Hepatocyte (in vitro differentiated cells): Measurements from ENCODE around the gene SLC39A11. TPM values are rescaled to one million over a fixed set of nuclear protein-coding genes. Genes with fewer than 3 reads are reported as not detected.

ENCODE experiments used
- DNase-seq: peaks from one replicate; pipeline ENCODE4 v3.0.0-alpha.2; 2016; ENCODE audit warnings: low spot score
- H2AFZ ChIP-seq: fragments of 200-600 bp; sonication (generic); 2 replicates; pipeline ENCODE4 v1.6.0; 2016; ENCODE audit warnings: antibody characterized with exemption, mild to moderate bottlenecking
- H3K27ac ChIP-seq: fragments of 200-600 bp; sonication (generic); 2 replicates; pipeline ENCODE4 v1.5.1; 2016; ENCODE audit warnings: mild to moderate bottlenecking
- H3K27me3 ChIP-seq: fragments of 200-600 bp; sonication (generic); 2 replicates; pipeline ENCODE4 v1.6.1; 2016
- H3K36me3 ChIP-seq: fragments of 200-600 bp; sonication (generic); replicated peaks from 2 replicates; pipeline ENCODE4 v1.5.1; 2016; ENCODE audit warnings: low read depth; ENCODE audit not compliant: insufficient read depth
- H3K4me1 ChIP-seq: fragments of 200-600 bp; sonication (generic); 2 replicates; pipeline ENCODE4 v1.5.1; 2016; ENCODE audit warnings: mild to moderate bottlenecking, moderate library complexity; ENCODE audit not compliant: insufficient read depth
- H3K4me2 ChIP-seq: fragments of 200-600 bp; sonication (generic); 2 replicates; pipeline ENCODE4 v1.6.0; 2016
- H3K4me3 ChIP-seq: fragments of 200-600 bp; sonication (generic); 2 replicates; pipeline ENCODE4 v1.5.1; 2016; ENCODE audit warnings: mild to moderate bottlenecking
- H3K79me2 ChIP-seq: fragments of 200-600 bp; sonication (generic); 2 replicates; pipeline ENCODE4 v1.6.0; 2017; ENCODE audit warnings: mild to moderate bottlenecking
- H3K9me2 ChIP-seq: fragments of 200-600 bp; sonication (generic); replicated peaks from 2 replicates; pipeline ENCODE4 v1.6.0; 2017; ENCODE audit warnings: mild to moderate bottlenecking; ENCODE audit not compliant: insufficient read depth
- H3K9me3 ChIP-seq: fragments of 200-600 bp; sonication (generic); 2 replicates; pipeline ENCODE4 v1.5.1; 2016; ENCODE audit warnings: low read depth, mild to moderate bottlenecking
- H4K20me1 ChIP-seq: fragments of 200-600 bp; sonication (generic); 2 replicates; pipeline ENCODE4 v1.6.0; 2016; ENCODE audit warnings: mild to moderate bottlenecking; ENCODE audit not compliant: insufficient read depth, poor library complexity, severe bottlenecking
- EZH2 ChIP-seq: fragments of 200-600 bp; sonication (generic); IDR thresholded peaks from 2 replicates; pipeline ENCODE4 v1.6.1; 2016; ENCODE audit warnings: antibody characterized with exemption, mild to moderate bottlenecking, borderline replicate concordance
- EZH2phosphoT487 ChIP-seq: fragments of 200-600 bp; sonication (generic); IDR thresholded peaks from one replicate; pipeline ENCODE4 v1.6.1; 2018; ENCODE audit warnings: antibody characterized with exemption, mild to moderate bottlenecking, low read depth, moderate library complexity; ENCODE audit not compliant: unreplicated experiment, severe bottlenecking
- WGBS: methylation state at CpG from one replicate; pipeline ENCODE4 v1.1.6; 2016; ENCODE audit warnings: low lambda C conversion rate; ENCODE audit errors: missing lambda C conversion rate; 5-methylcytosine and 5-hydroxymethylcytosine counted together
- polyA plus RNA-seq: library from polyadenylated mRNA; unstranded; fragments of >200 nt; fragmentation: Nextera tagmentation; extraction: Ambion mirVana; gene quantifications from 2 replicates; pipeline ENCODE4 v1.2.1, GENCODE V29; 2016
- total RNA-seq: library from RNA; depleted of rRNA; stranded (reverse); fragments of >200 nt; gene quantifications from 2 replicates; pipeline ENCODE4 v1.2.3, GENCODE V29; 2014
- TF ChIP-seq, protein P1 (sequence below): fragments of 200-600 bp; sonication (generic); IDR thresholded peaks from 2 replicates; pipeline ENCODE4 v1.5.1; 2016; ENCODE audit warnings: antibody characterized with exemption, mild to moderate bottlenecking; ENCODE audit not compliant: poor library complexity

SLC39A11 gene
- total and polyA plus RNA-seq, 2 experiments from 2014 or later: 37.7 to 39.1 TPM

- no peaks in the 10 kb centered on the region for H3K4me1 ChIP-seq
- H3K4me2 ChIP-seq: no peak overlapping the region
- no peaks in the 10 kb centered on the region for H3K9me3 ChIP-seq
- no peaks in the 10 kb centered on the region for H3K79me2 ChIP-seq
- H3K4me3 ChIP-seq: no peak overlapping the region
- H3K9me2 ChIP-seq: no peaks in the 10 kb centered on the region
- no peak for DNase-seq
- no peak overlapping the region for H3K27ac ChIP-seq
- no peaks in the 10 kb centered on the region for H3K27me3 ChIP-seq
- H2AFZ ChIP-seq: no peak overlapping the region
- no peaks in the 10 kb centered on the region for H4K20me1 ChIP-seq
- TF ChIP-seq, protein P1, sequence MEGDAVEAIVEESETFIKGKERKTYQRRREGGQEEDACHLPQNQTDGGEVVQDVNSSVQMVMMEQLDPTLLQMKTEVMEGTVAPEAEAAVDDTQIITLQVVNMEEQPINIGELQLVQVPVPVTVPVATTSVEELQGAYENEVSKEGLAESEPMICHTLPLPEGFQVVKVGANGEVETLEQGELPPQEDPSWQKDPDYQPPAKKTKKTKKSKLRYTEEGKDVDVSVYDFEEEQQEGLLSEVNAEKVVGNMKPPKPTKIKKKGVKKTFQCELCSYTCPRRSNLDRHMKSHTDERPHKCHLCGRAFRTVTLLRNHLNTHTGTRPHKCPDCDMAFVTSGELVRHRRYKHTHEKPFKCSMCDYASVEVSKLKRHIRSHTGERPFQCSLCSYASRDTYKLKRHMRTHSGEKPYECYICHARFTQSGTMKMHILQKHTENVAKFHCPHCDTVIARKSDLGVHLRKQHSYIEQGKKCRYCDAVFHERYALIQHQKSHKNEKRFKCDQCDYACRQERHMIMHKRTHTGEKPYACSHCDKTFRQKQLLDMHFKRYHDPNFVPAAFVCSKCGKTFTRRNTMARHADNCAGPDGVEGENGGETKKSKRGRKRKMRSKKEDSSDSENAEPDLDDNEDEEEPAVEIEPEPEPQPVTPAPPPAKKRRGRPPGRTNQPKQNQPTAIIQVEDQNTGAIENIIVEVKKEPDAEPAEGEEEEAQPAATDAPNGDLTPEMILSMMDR: no peak
- 63% methylated on average over 5 of the region's 5 CpGs for WGBS
- no peaks in the 10 kb centered on the region for H3K36me3 ChIP-seq
Observed at GRCh38 chr17:72970246-72970645, 122.2 kb downstream of the SLC39A11 start.

DNA sequence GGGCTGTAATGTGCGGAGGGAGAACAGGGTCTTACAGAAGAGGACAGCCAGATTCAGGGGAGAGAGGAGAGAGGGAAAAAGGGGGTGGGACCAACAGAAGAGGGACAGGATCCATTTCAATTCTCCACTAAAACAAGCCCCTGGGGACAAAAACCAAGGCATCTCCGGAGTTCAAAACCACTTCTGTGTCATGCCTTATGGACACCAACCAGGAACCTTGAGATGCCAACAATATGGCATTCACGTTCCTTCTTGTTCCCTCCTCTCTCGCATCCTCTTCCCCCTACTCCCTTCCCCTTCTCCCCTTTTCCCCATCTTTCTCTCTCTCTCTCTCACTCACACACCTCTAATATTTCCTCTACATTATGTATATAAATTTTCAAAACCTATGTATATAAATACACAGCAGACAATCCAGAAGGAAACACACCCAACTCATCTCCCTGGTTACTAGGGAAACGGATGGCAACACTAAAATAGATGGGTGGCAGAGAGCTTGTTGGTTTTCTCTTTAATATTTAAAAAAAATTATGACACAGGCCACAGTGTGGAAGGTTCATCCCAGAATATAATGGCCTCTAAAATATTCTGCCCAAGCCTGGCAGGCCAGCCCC lies 123.1 kb downstream of the SLC39A11 start:
- DNase-seq: no peak
- Histone ChIP-seq H2AFZ (no peak overlapping the region), H3K4me2 (no peak overlapping the region), H3K9me2 (no peaks in the 10 kb centered on the region), H3K27me3 (no peaks in the 10 kb centered on the region), H3K4me3 (no peak overlapping the region), H4K20me1 (no peaks in the 10 kb centered on the region), H3K27ac (no peak overlapping the region), H3K36me3 (no peaks in the 10 kb centered on the region), H3K9me3 (no peaks in the 10 kb centered on the region), H3K79me2 (no peaks in the 10 kb centered on the region), H3K4me1 (no peaks in the 10 kb centered on the region)
- WGBS: 92% methylated on average over 5 of the region's 5 CpGs
- TF ChIP-seq EZH2phosphoT487 (no peak), EZH2 (no peak)
- TF ChIP-seq, protein P1: no peak

GRCh38 chr17:72968798-72969197 lies 123.7 kb downstream of the SLC39A11 start:
- Histone ChIP-seq H3K27me3 (no peaks in the 10 kb centered on the region), H3K4me2 (no peak overlapping the region)
- WGBS: 84% methylated on average over 9 of the region's 9 CpGs

DNA sequence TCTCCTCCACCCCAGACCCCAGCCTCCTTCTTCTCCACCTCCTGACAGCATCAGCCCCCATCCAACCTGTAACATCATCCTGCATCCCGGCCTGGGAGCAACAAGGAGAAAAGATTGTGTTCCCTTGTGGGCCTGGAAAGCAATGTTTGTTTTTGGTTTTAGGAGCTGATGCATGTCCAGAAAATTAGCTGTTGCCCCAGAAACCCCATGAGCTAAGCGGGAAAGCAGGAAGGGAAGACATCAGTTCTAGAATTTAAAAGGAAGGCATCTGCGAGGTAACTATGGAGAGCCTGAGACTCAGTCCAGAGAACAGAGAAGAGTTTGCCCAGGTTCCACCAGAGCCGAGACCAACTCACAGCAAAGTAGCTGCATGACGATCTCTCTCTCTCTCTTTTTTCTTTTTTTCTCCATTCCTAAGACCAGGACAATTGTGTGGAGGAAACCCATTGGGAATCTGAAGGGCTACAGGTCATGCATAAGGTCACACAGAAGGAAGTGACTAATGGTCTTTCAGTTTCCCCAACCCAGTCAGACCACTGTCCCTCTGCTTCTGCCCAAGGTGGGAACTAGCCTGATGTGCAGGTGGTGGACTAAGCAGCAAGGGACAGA lies 124.4 kb downstream of the SLC39A11 start:
- no peaks in the 10 kb centered on the region for H3K79me2 ChIP-seq
- H3K9me3 ChIP-seq: no peaks in the 10 kb centered on the region
- H3K27ac ChIP-seq: no peak overlapping the region
- no peak overlapping the region for H3K4me2 ChIP-seq
- no peaks in the 10 kb centered on the region for H3K36me3 ChIP-seq
- no peaks in the 10 kb centered on the region for H4K20me1 ChIP-seq
- TF ChIP-seq EZH2phosphoT487 (no peak), EZH2 (no peak)
- TF ChIP-seq, protein P1: no peak
- no peak overlapping the region for H2AFZ ChIP-seq
- WGBS: 87% methylated on average over 5 of the region's 5 CpGs
- no peaks in the 10 kb centered on the region for H3K27me3 ChIP-seq
- DNase-seq: no peak
- no peak overlapping the region for H3K4me3 ChIP-seq
- H3K9me2 ChIP-seq: no peaks in the 10 kb centered on the region
- H3K4me1 ChIP-seq: no peaks in the 10 kb centered on the region

More at GRCh38 chr17:72968798-72969197, 123.7 kb downstream of the SLC39A11 start:
- Histone ChIP-seq H3K27ac (no peak overlapping the region), H3K9me2 (no peaks in the 10 kb centered on the region), H2AFZ (no peak overlapping the region), H3K4me1 (no peaks in the 10 kb centered on the region), H3K36me3 (no peaks in the 10 kb centered on the region), H3K4me3 (no peak overlapping the region), H3K9me3 (no peaks in the 10 kb centered on the region), H4K20me1 (no peaks in the 10 kb centered on the region), H3K79me2 (no peaks in the 10 kb centered on the region)
- TF ChIP-seq EZH2 (no peak), EZH2phosphoT487 (no peak)
- DNase-seq: no peak
